Activated T-helper 17 cell treated with anti-CD3 and anti-CD28 coated beads, Interleukin-2, amount 50 U/mL, for 72 hours (primary cell): Measurements from ENCODE around the gene SERPINF2. TPM values are rescaled to one million over a fixed set of nuclear protein-coding genes. Genes with fewer than 3 reads are reported as not detected.
"Not testable (repeated sequence)": the region's sequence is repeated elsewhere in the genome, so short reads cannot be mapped to it uniquely, and the experiment has no call there.

Source experiments
- ATAC-seq: fragments of 150-1000 bp; cut with Tn5 transposase; replicated peaks from 2 replicates; pipeline ENCODE4 v1.10.0; 2021; ENCODE audit warnings: mild to moderate bottlenecking, moderate library complexity
- H3K27ac Mint-ChIP-seq: one replicate; pipeline ENCODE4 v1.8.0; 2022; ENCODE audit warnings: mixed read lengths
- H3K27me3 Mint-ChIP-seq: one replicate; pipeline ENCODE4 v1.8.0; 2022; ENCODE audit warnings: mixed read lengths
- H3K36me3 Mint-ChIP-seq: one replicate; pipeline ENCODE4 v1.8.0; 2022; ENCODE audit warnings: low read depth, mild to moderate bottlenecking, mixed read lengths
- H3K4me1 Mint-ChIP-seq: one replicate; pipeline ENCODE4 v1.8.0; 2022; ENCODE audit warnings: mixed read lengths
- H3K4me3 Mint-ChIP-seq: one replicate; pipeline ENCODE4 v1.8.0; 2022; ENCODE audit warnings: mild to moderate bottlenecking, mixed read lengths
- H3K9me3 Mint-ChIP-seq: one replicate; pipeline ENCODE4 v1.8.0; 2022; ENCODE audit warnings: mixed read lengths
- total RNA-seq, 2 donors: library from RNA; stranded (reverse); gene quantifications; one replicate each; pipeline ENCODE4 v1.2.3, GENCODE V29; 2022

Gene SERPINF2
- total RNA-seq, 2 donors from 2014 or later, result 0.45 to 0.85 TPM

- peaks cover 6% of the 10 kb centered on the region for H3K4me1 Mint-ChIP-seq
- no peak overlapping the region for H3K27ac Mint-ChIP-seq
- no peaks in the 10 kb centered on the region for H3K27me3 Mint-ChIP-seq
- no peak for ATAC-seq
- no peak overlapping the region for H3K4me3 Mint-ChIP-seq
- peaks cover 58% of the 10 kb centered on the region for H3K36me3 Mint-ChIP-seq
- no peaks in the 10 kb centered on the region for H3K9me3 Mint-ChIP-seq
Observed at GRCh38 chr17:1797323-1797722, 54.7 kb downstream of the SERPINF2 start.

GRCh38 chr17:1797846-1798245 lies 55.2 kb downstream of the SERPINF2 start:
- H3K4me1 Mint-ChIP-seq, H3K27ac Mint-ChIP-seq, H3K27me3 Mint-ChIP-seq, H3K4me3 Mint-ChIP-seq, H3K9me3 Mint-ChIP-seq, ATAC-seq: not testable (repeated sequence)
- peaks cover 62% of the 10 kb centered on the region for H3K36me3 Mint-ChIP-seq

GRCh38 chr17:1800240-1800639 lies 57.6 kb downstream of the SERPINF2 start:
- Mint-ChIP-seq H3K27me3 (no peaks in the 10 kb centered on the region), H3K4me3 (no peak overlapping the region), H3K4me1 (peaks cover 2% of the 10 kb centered on the region), H3K27ac (no peak overlapping the region), H3K9me3 (no peaks in the 10 kb centered on the region), H3K36me3 (peaks cover 78% of the 10 kb centered on the region)
- ATAC-seq, result no peak

- no peak for ATAC-seq
- Mint-ChIP-seq H3K9me3 (no peaks in the 10 kb centered on the region), H3K27ac (no peak overlapping the region), H3K27me3 (no peaks in the 10 kb centered on the region), H3K36me3 (peaks cover 79% of the 10 kb centered on the region), H3K4me3 (no peak overlapping the region), H3K4me1 (no peaks in the 10 kb centered on the region)
Observed at GRCh38 chr17:1800712-1801111, 58.0 kb downstream of the SERPINF2 start.

GRCh38 chr17:1802429-1802828 lies 59.8 kb downstream of the SERPINF2 start:
- Mint-ChIP-seq H3K27me3 (no peaks in the 10 kb centered on the region), H3K36me3 (peaks cover 85% of the 10 kb centered on the region)
- ATAC-seq, result no peak

GRCh38 chr17:1803280-1803679 lies 60.6 kb downstream of the SERPINF2 start:
- ATAC-seq, result no peak
- Mint-ChIP-seq H3K27ac (no peak overlapping the region), H3K4me3 (no peak overlapping the region), H3K36me3 (peaks cover 85% of the 10 kb centered on the region), H3K9me3 (no peaks in the 10 kb centered on the region), H3K27me3 (no peaks in the 10 kb centered on the region), H3K4me1 (no peaks in the 10 kb centered on the region)

More at GRCh38 chr17:1802429-1802828, 59.8 kb downstream of the SERPINF2 start:
- Mint-ChIP-seq H3K27ac (no peak overlapping the region), H3K9me3 (no peaks in the 10 kb centered on the region), H3K4me1 (no peaks in the 10 kb centered on the region), H3K4me3 (no peak overlapping the region)

Other genes starting within 250 kb of the SERPINF2 start
- gene INPP5K, start 226.3 kb upstream of the SERPINF2 start, total RNA-seq, result 10 to 100 TPM; 29.9 to 30.4 TPM
- gene PITPNA, start 180.1 kb upstream of the SERPINF2 start, total RNA-seq, result 10 to 100 TPM; 28.8 to 45.0 TPM
- gene SLC43A2, start 114.0 kb upstream of the SERPINF2 start, total RNA-seq, result 1 to 10 TPM in 1 of 2 donors, under 1 TPM in 1; 0.52 to 1.6 TPM
- 1 to 10 TPM; 2.5 to 5.7 TPM for gene SCARF1, start 97.1 kb upstream of the SERPINF2 start, total RNA-seq
- gene RILP, start 93.0 kb upstream of the SERPINF2 start, total RNA-seq, result 1 to 10 TPM; 2.4 to 6.1 TPM
- gene PRPF8, start 58.0 kb upstream of the SERPINF2 start, total RNA-seq, result 100 to 1,000 TPM; 353 to 426 TPM
- gene TLCD2, start 32.5 kb upstream of the SERPINF2 start, total RNA-seq, result 1 to 10 TPM in 1 of 2 donors, under 1 TPM in 1; 0.26 to 1.1 TPM
- 10 to 100 TPM; 13.2 to 20.2 TPM for gene WDR81, start 18.2 kb upstream of the SERPINF2 start, total RNA-seq
- not detected for gene SERPINF1, start 19.2 kb downstream of the SERPINF2 start, total RNA-seq
- 10 to 100 TPM; 19.7 to 20.2 TPM for gene SMYD4, start 87.0 kb downstream of the SERPINF2 start, total RNA-seq
- 100 to 1,000 TPM; 121 to 139 TPM for gene RPA1, start 87.1 kb downstream of the SERPINF2 start, total RNA-seq